ENCODE data around the gene DFFA.

DNA sequence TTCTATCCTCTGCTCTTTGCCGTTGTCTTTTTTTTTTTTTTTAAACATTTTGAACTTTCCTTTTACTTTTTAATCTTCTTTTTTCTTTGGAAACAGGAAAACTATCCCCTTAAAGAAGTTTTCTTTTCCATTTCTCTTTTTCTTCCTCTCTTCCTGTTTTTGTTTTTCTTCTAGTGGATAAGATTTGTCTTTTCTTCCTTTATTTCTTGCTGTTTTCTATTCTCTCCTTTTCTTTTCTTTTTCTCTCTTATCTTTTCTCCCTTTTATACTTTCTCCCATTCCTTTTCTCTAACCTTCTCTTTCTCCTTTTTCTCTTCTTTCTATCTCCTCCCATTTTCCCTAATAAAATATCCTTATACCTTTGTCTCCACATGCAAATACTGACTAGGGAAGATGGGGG, 48.6 kb upstream of the DFFA start:
- no peak for TF ChIP-seq POU2F2 (IDR thresholded peaks at IDR 0.05; ENCODE audit: low read depth, low read length)
- no peak for TF ChIP-seq POLR2A (IDR thresholded peaks at IDR 0.05; ENCODE audit: low read depth, low read length)
- TF ChIP-seq POLR2AphosphoS5 (IDR thresholded peaks at IDR 0.05; ENCODE audit: low read depth, low read length), result no peak
- no peak for TF ChIP-seq SPI1 (IDR thresholded peaks at IDR 0.05; ENCODE audit: low read depth, low read length)

Data from GM12891 (cell line).